Activated CD8-positive, alpha-beta T cell treated with anti-CD3 and anti-CD28 coated beads for 36 hours (primary cell): ENCODE measurements around the gene MGLL. TPM values are rescaled to one million over a fixed set of nuclear protein-coding genes. Genes with fewer than 3 reads are reported as not detected.

ENCODE experiments used
- ATAC-seq: fragments of 200-7000 bp; cut with Tn5 transposase; one replicate; pipeline ENCODE4 v1.10.0; 2021; ENCODE audit warnings: mild to moderate bottlenecking, moderate library complexity
- CTCF ChIA-PET: fragments of 350-600 bp; sonication (Branson Sonifier 250); formaldehyde crosslinking; loops from one replicate; lab custom pipeline; 2021; ENCODE audit warnings: antibody characterized with exemption; lab: Charles Lee
- POLR2A ChIA-PET: fragments of 350-600 bp; sonication (Branson Sonifier 250); formaldehyde crosslinking; loops from one replicate; lab custom pipeline; 2021; ENCODE audit warnings: antibody characterized with exemption; lab: Charles Lee
- DNase-seq: peaks from one replicate; pipeline ENCODE4 v3.0.0-alpha.2; 2020
- H3K27ac Mint-ChIP-seq: one replicate; pipeline ENCODE4 v1.8.0; 2021; ENCODE audit warnings: mild to moderate bottlenecking, mixed read lengths
- H3K27me3 Mint-ChIP-seq: one replicate; pipeline ENCODE4 v1.8.0; 2021; ENCODE audit warnings: mixed read lengths
- H3K36me3 Mint-ChIP-seq: one replicate; pipeline ENCODE4 v1.8.0; 2021; ENCODE audit warnings: low read depth, mixed read lengths
- H3K4me1 Mint-ChIP-seq: one replicate; pipeline ENCODE4 v1.8.0; 2021; ENCODE audit warnings: low read depth, mixed read lengths
- H3K4me3 Mint-ChIP-seq: one replicate; pipeline ENCODE4 v1.8.0; 2021; ENCODE audit warnings: mild to moderate bottlenecking, moderate library complexity, mixed read lengths
- H3K9me3 Mint-ChIP-seq: one replicate; pipeline ENCODE4 v1.8.0; 2021; ENCODE audit warnings: mixed read lengths
- CTCF ChIP-seq: fragments of 200-600 bp; IDR thresholded peaks from one replicate; pipeline ENCODE4 v1.8.0; 2022; ENCODE audit warnings: antibody characterized with exemption, mild to moderate bottlenecking
- intact Hi-C: fragments of 100-400 bp; cut with micrococcal nuclease; formaldehyde crosslinking; loops from one replicate; pipeline ENCODE4 v1.10.0; 2022
- total RNA-seq, 2 experiments: library from RNA; stranded (reverse); gene quantifications; one replicate each; pipeline ENCODE4 v1.2.3, GENCODE V29; 2021

Gene MGLL
- total RNA-seq, 2 experiments from 2014 or later: 1.1 to 3.1 TPM

DNA sequence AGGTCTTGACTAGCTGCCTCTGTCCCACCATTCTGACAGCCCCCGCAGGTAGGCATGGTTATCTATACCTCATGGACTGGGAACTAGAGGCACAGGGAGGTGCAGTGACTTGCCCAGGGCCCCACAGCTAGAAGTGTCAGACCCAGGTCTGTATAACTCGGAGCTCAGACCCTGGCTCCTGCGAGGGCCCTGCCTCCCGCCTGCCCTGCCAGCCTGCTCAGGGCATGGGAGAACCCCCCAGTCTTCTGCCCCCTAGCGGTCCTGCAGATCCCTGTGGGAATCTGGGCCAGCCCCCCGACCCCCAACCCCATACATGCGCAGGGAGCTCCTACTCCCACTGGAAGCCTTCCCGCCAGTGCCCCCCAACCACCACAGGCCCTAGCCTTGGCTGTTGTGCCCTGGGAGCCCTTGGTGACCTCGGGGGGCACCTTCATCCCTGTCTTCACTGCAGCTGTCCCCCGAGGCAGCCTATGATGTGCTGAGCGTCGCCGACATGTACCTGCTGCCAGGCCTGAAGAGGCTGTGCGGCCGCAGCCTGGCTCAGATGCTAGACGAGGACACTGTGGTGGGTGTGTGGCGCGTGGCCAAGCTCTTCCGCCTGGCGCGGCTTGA is 142.7 kb downstream of the MGLL start:
- ChIA-PET CTCF (interaction anchor here (0.6 to 1.2 kb wide), 3 partner anchors 16 to 42 kb away, joined by 3 read pairs; no protein-coding TSS in a partner anchor), POLR2A (interaction anchor here (0.9 kb wide), 1 partner anchor 58 kb away, joined by 3 read pairs; no protein-coding TSS in a partner anchor)
- no peak for TF ChIP-seq CTCF
- Mint-ChIP-seq H3K4me1 (peaks cover 17% of the 10 kb centered on the region), H3K36me3 (no peaks in the 10 kb centered on the region), H3K4me3 (no peak overlapping the region), H3K27ac (no peak overlapping the region), H3K9me3 (no peaks in the 10 kb centered on the region), H3K27me3 (no peaks in the 10 kb centered on the region)
- intact Hi-C loops: no loop called here
- DNase-seq (no peak), ATAC-seq (no peak)

DNA sequence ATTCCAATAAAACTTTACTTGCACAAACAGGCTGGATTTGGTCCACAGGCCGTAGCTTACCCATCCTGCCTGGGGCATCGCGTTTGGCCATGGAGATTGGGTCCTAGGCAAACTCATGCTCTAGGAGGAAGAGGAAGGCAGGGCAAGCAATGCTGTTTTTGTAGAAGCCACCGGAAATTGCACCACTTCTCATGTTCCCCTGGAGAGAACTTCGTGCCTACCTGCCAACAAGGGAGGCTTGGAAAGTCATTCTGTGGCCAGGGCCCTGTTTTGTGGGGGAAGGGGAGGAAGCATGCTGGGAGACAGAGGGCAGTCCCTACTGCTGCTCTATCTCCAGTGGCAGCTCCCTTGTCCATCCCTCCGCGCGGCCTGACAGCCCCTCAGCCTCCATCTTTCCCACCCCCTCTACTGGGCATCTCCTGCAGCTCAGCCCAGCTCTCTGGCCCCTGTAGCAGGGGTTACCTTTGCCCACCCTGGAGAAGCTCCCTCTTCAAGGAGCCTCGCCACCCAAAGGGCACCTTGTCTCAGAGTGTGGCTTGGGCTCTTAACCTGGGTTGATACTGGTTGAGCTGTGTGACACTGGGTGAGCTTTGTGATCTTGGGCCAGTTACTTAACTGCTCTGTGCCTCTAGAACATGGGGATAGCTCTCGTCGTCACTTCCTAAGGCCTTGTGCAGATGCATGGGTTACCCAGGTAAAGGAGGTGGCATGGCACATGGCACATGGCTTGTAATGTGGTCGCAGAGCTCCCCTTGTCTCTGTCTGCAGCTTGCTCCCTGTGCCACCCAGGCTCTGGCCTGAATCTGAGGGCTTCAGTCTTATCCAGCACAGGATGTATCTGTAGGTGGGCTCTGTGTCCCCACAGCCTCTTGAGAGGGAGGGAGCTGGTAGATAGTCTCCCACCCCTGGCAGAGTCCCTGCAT is 143.4 kb downstream of the MGLL start:
- DNase-seq (no peak), ATAC-seq (no peak)
- ChIA-PET POLR2A (interaction anchor here (0.9 kb wide), 1 partner anchor 57 kb away, joined by 3 read pairs; no protein-coding TSS in a partner anchor), CTCF (interaction anchor here (0.6 to 1.3 kb wide), 4 partner anchors 17 to 41 kb away, joined by 3 to 4 read pairs (median 3); no protein-coding TSS in a partner anchor)
- Mint-ChIP-seq H3K4me3 (no peak overlapping the region), H3K36me3 (no peaks in the 10 kb centered on the region), H3K27me3 (no peaks in the 10 kb centered on the region), H3K4me1 (peaks cover 20% of the 10 kb centered on the region), H3K9me3 (no peaks in the 10 kb centered on the region), H3K27ac (no peak overlapping the region)
- intact Hi-C loops: no loop called here
- no peak for TF ChIP-seq CTCF

- ATAC-seq: no peak
- no peak for TF ChIP-seq CTCF
- CTCF ChIA-PET: interaction anchor here (1.3 kb wide), 1 partner anchor 26 kb away, joined by 4 read pairs; no protein-coding TSS in a partner anchor
- Mint-ChIP-seq H3K4me1 (peaks cover 19% of the 10 kb centered on the region), H3K9me3 (no peaks in the 10 kb centered on the region), H3K4me3 (no peak overlapping the region), H3K27ac (no peak overlapping the region), H3K27me3 (no peaks in the 10 kb centered on the region), H3K36me3 (no peaks in the 10 kb centered on the region)
- POLR2A ChIA-PET: no interaction called here
- DNase-seq: no peak
- intact Hi-C loops: no loop called here
These were observed 144.1 kb downstream of the MGLL start for GRCh38 chr3:127678315-127678599.

DNA sequence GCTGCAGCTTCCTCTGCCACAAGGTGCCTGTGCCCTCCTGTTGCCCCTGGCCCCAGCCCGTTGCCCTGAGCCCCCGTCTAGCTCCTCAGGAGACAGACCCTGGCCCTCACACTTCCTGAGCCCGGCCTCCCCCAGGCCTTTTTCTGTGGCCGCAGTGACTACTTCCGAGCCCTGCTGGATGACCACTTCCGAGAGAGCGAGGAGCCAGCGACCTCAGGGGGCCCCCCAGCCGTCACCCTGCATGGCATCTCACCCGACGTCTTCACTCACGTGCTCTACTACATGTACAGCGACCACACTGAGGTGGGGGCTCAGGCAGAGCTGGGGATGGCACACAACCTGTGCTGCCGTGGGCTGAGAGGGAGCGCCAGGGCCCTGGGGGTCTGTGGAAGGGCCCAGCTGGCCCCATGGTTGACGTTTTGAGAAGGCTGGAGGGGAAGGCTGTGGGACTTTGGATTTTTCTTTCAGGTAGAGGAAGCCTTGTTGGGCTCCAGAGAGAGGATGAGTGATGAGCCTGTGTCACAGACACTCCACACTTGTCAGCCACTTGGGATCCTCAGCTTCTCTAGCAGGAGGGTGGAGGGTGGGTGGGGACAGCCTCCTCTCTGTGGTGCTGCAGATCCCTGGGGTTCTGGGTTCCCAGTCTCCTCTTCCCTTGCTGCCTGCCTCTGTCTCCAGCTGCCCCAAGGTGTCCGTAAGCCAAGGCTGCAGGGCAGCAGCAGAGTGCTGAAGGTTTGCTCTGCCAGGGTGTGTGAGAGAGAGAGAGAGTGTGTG is 144.6 kb downstream of the MGLL start:
- H3K27me3 Mint-ChIP-seq: no peaks in the 10 kb centered on the region
- H3K9me3 Mint-ChIP-seq: no peaks in the 10 kb centered on the region
- H3K4me3 Mint-ChIP-seq: no peak overlapping the region
- no peaks in the 10 kb centered on the region for H3K36me3 Mint-ChIP-seq
- TF ChIP-seq CTCF: no peak
- POLR2A ChIA-PET: no interaction called here
- peaks cover 19% of the 10 kb centered on the region for H3K4me1 Mint-ChIP-seq
- DNase-seq: no peak
- H3K27ac Mint-ChIP-seq: no peak overlapping the region
- no peak for ATAC-seq
- CTCF ChIA-PET: interaction anchor here (1.3 kb wide), 1 partner anchor 25 kb away, joined by 4 read pairs; no protein-coding TSS in a partner anchor
- intact Hi-C loops: no loop called here
